Measurements from ENCODE around the gene GARIN1A. TPM values are rescaled to one million over a fixed set of nuclear protein-coding genes. Genes with fewer than 3 reads are reported as not detected.

GARIN1A gene
- total and polyA plus RNA-seq, 2 donors (not counting 1 experiment from before 2014, with no cell fraction given), result 0.70 to 2.2 TPM

Small RNA genes within 50 kb of the gene (small RNA-seq; reads per million reads assigned to genes)
- gene RNA5SP242 (ENCODE audit: insufficient read length, low read depth, low replicate concordance) (0.76 reads per million), gene RNA5SP243 (ENCODE audit: insufficient read length, low read depth, low replicate concordance) (not detected), gene RNU6-177P (ENCODE audit: insufficient read length, low read depth, low replicate concordance) (not detected)

Other genes starting within 250 kb of the GARIN1A start
- 10.1 and 10.7 TPM in 2 replicates for gene HILPDA, start 216.4 kb upstream of the GARIN1A start, total RNA-seq
- gene HILPDA, start 216.4 kb upstream of the GARIN1A start, polyA plus RNA-seq, result 6.5 and 8.6 TPM in 2 replicates
- gene METTL2B, start 195.5 kb upstream of the GARIN1A start, total RNA-seq, result 21.6 and 22.7 TPM in 2 replicates
- 8.9 and 11.5 TPM in 2 replicates for gene METTL2B, start 195.5 kb upstream of the GARIN1A start, polyA plus RNA-seq
- 11.2 and 12.4 TPM in 2 replicates for gene CALU, start 67.1 kb downstream of the GARIN1A start, total RNA-seq
- 5.1 and 8.3 TPM in 2 replicates for gene CALU, start 67.1 kb downstream of the GARIN1A start, polyA plus RNA-seq
- not detected in 2 replicates for gene OPN1SW, start 103.5 kb downstream of the GARIN1A start, total RNA-seq
- not detected in 2 replicates for gene OPN1SW, start 103.5 kb downstream of the GARIN1A start, polyA plus RNA-seq
- 12.4 and 13.9 TPM in 2 replicates for gene CCDC136, start 119.7 kb downstream of the GARIN1A start, total RNA-seq
- gene CCDC136, start 119.7 kb downstream of the GARIN1A start, polyA plus RNA-seq, result 1.1 and 2.2 TPM in 2 replicates
- not detected in 2 replicates for gene FLNC, start 158.1 kb downstream of the GARIN1A start, total RNA-seq
- 0.01 TPM in 1 of 2 replicates, not detected in the other for gene FLNC, start 158.1 kb downstream of the GARIN1A start, polyA plus RNA-seq
- 77.9 and 81.7 TPM in 2 replicates for gene ATP6V1F, start 190.6 kb downstream of the GARIN1A start, total RNA-seq
- gene ATP6V1F, start 190.6 kb downstream of the GARIN1A start, polyA plus RNA-seq, result 198 and 238 TPM in 2 replicates
- gene KCP, start 238.4 kb downstream of the GARIN1A start, total RNA-seq, result 3.8 and 3.9 TPM in 2 replicates
- 1.2 and 2.3 TPM in 2 replicates for gene KCP, start 238.4 kb downstream of the GARIN1A start, polyA plus RNA-seq